HCT116 (cell line): ENCODE measurements around the gene TIPARP. TPM values are rescaled to one million over a fixed set of nuclear protein-coding genes. Genes with fewer than 3 reads are reported as not detected.

ENCODE experiments used
- ATAC-seq: fragments of 200-7000 bp; cut with Tn5 transposase; 2 replicates; pipeline ENCODE4 v1.9.1; 2020; ENCODE audit warnings: mild to moderate bottlenecking, moderate library complexity
- BruUV-seq: library from RNA; stranded (reverse); fragments of 400-500 nt; replicated peaks from 2 replicates; lab custom pipeline; 2021; lab: Mats Ljungman, UMichigan
- CTCF ChIA-PET: fragments of 300-600 bp; sonication (Branson Sonifier 250); formaldehyde crosslinking; loops from one replicate; lab custom pipeline; 2021; ENCODE audit warnings: antibody characterized with exemption; lab: Charles Lee
- POLR2A ChIA-PET: fragments of 300-600, 350-600 bp; sonication (Branson Sonifier 250); formaldehyde crosslinking; loops from one replicate; lab custom pipeline; 2021; ENCODE audit warnings: antibody characterized with exemption; lab: Charles Lee
- RAD21 ChIA-PET, 2 experiments: fragments of 300-600 bp; sonication (Branson Sonifier 250); formaldehyde crosslinking; loops; one replicate each; lab custom pipeline; 2023; ENCODE audit warnings: low total read pairs in 2 of 2; ENCODE audit not compliant: uncharacterized antibody in 2 of 2, unreplicated experiment in 2 of 2, low non-redundant PET in 1 of 2; lab: Charles Lee
- DNase-seq: peaks from one replicate; pipeline ENCODE4 v3.0.0-alpha.2; 2010; ENCODE audit warnings: low read depth, low spot score
- H2AFZ ChIP-seq: fragments of 200-600 bp; shearing (Covaris generic), sonication (generic); 2 replicates; pipeline ENCODE4 v1.6.1; 2017; ENCODE audit warnings: low read depth, mixed run types, mixed read lengths, antibody characterized with exemption, low read length; ENCODE audit not compliant: poor library complexity, severe bottlenecking
- H3K27ac ChIP-seq: 2 replicates; pipeline ENCODE4 v1.5.1; 2012; ENCODE audit warnings: low read depth, low read length
- H3K27me3 ChIP-seq: fragments of 200-600 bp; sonication (generic); 2 replicates; pipeline ENCODE4 v1.6.1; 2016; ENCODE audit warnings: mixed run types, low read length, mixed read lengths; ENCODE audit not compliant: insufficient read depth
- H3K36me3 ChIP-seq, 2 experiments: fragments of 200-500 bp in 1 of 2; fragments of 200-600 bp in 1 of 2; sonication (Bioruptor generic) in 1 of 2; sonication (generic) in 1 of 2; 2 replicates each; pipeline versions ENCODE4 v1.5.1 to v1.6.1; 2014 to 2016; ENCODE audit warnings: low read length in 2 of 2, inconsistent platforms in 1 of 2, mixed read lengths in 1 of 2, mixed run types in 1 of 2; ENCODE audit not compliant: insufficient read depth in 2 of 2, control insufficient read depth in 1 of 2
- H3K4me1 ChIP-seq, 2 experiments: fragments of 200-600 bp in 1 of 2; sonication (generic) in 1 of 2; 2 replicates each; pipeline versions ENCODE4 v1.5.1 to v1.6.1; 2012 to 2017; ENCODE audit warnings: low read length in 2 of 2, inconsistent platforms in 1 of 2, mild to moderate bottlenecking in 1 of 2, mixed read lengths in 1 of 2, mixed run types in 1 of 2, moderate library complexity in 1 of 2; ENCODE audit not compliant: insufficient read depth in 2 of 2, control insufficient read depth in 1 of 2
- H3K4me2 ChIP-seq: fragments of 200-600 bp; sonication (generic); 2 replicates; pipeline ENCODE4 v1.6.1; 2017; ENCODE audit warnings: mixed run types, low read length, mixed read lengths
- H3K4me3 ChIP-seq, 2 experiments: fragments of 200-600 bp in 1 of 2; sonication (generic) in 1 of 2; replicated peaks in 1 of 2; 2 replicates each; pipeline ENCODE4 v1.5.1; 2011 to 2016; ENCODE audit warnings: low read length in 2 of 2, control low read depth in 1 of 2, low read depth in 1 of 2, mild to moderate bottlenecking in 1 of 2, mixed read lengths in 1 of 2, mixed run types in 1 of 2
- H3K79me2 ChIP-seq: fragments of 200-600 bp; sonication (generic); 2 replicates; pipeline ENCODE4 v1.6.1; 2017; ENCODE audit warnings: mild to moderate bottlenecking, mixed run types, low read length, moderate library complexity, mixed read lengths; ENCODE audit not compliant: insufficient read depth
- H3K9ac ChIP-seq: fragments of 200-600 bp; sonication (generic); 2 replicates; pipeline ENCODE4 v1.6.1; 2016; ENCODE audit warnings: low read length, mixed read lengths
- H3K9me2 ChIP-seq: fragments of 200-600 bp; sonication (generic), shearing (Covaris generic); 2 replicates; pipeline ENCODE4 v1.6.1; 2017; ENCODE audit warnings: mixed run types, mild to moderate bottlenecking, moderate library complexity; ENCODE audit not compliant: insufficient read depth
- H3K9me3 ChIP-seq, 2 experiments: fragments of 200-500 bp in 1 of 2; fragments of 200-600 bp in 1 of 2; sonication (Bioruptor generic) in 1 of 2; sonication (generic) in 1 of 2; 2 replicates each; pipeline ENCODE4 v1.6.1; 2014 to 2017; ENCODE audit warnings: low read length in 2 of 2, mixed read lengths in 2 of 2, inconsistent platforms in 1 of 2, low read depth in 1 of 2, mild to moderate bottlenecking in 1 of 2, mixed run types in 1 of 2, moderate library complexity in 1 of 2; ENCODE audit not compliant: control insufficient read depth in 1 of 2, insufficient read depth in 1 of 2
- H4K20me1 ChIP-seq: fragments of 200-600 bp; sonication (generic), shearing (Covaris generic); 2 replicates; pipeline ENCODE4 v1.6.1; 2017; ENCODE audit warnings: mixed run types, mild to moderate bottlenecking, moderate library complexity; ENCODE audit not compliant: insufficient read depth
- ATF3 ChIP-seq: IDR thresholded peaks from 2 replicates; pipeline ENCODE4 v1.6.1; 2012
- CBX3 ChIP-seq: IDR thresholded peaks from 2 replicates; pipeline ENCODE4 v1.6.1; 2012; ENCODE audit warnings: low read depth
- EGR1 ChIP-seq: IDR thresholded peaks from 2 replicates; pipeline ENCODE4 v1.6.1; 2012; ENCODE audit warnings: low read depth
- ELF1 ChIP-seq: IDR thresholded peaks from 2 replicates; pipeline ENCODE4 v1.6.1; 2012; ENCODE audit warnings: low read depth, borderline replicate concordance
- EZH2phosphoT487 ChIP-seq: fragments of 200-600 bp; IDR thresholded peaks from 2 replicates; pipeline ENCODE4 v1.6.1; 2018; ENCODE audit warnings: antibody characterized with exemption, borderline replicate concordance
- JUND ChIP-seq: IDR thresholded peaks from 2 replicates; pipeline ENCODE4 v1.6.1; 2012
- POLR2A ChIP-seq: IDR thresholded peaks from 2 replicates; pipeline ENCODE4 v1.7.0; 2011; ENCODE audit warnings: borderline replicate concordance; ENCODE audit not compliant: insufficient read depth, insufficient read length; ENCODE audit errors: extremely low read depth
- POLR2AphosphoS5 ChIP-seq: IDR thresholded peaks from 2 replicates; pipeline ENCODE4 v1.6.1; 2011; ENCODE audit warnings: mild to moderate bottlenecking, low read depth, low read length, moderate library complexity
- RAD21 ChIP-seq: IDR thresholded peaks from 2 replicates; pipeline ENCODE4 v1.6.1; 2012; ENCODE audit warnings: low read depth, mild to moderate bottlenecking
- SIN3A ChIP-seq: IDR thresholded peaks from 2 replicates; pipeline ENCODE4 v1.6.1; 2012; ENCODE audit warnings: low read depth
- SP1 ChIP-seq: IDR thresholded peaks from 2 replicates; pipeline ENCODE4 v1.6.1; 2012; ENCODE audit warnings: low read depth
- SRF ChIP-seq: IDR thresholded peaks from 2 replicates; pipeline ENCODE4 v1.6.1; 2012; ENCODE audit warnings: low read depth
- TCF7L2 ChIP-seq: IDR thresholded peaks from 2 replicates; pipeline ENCODE4 v1.7.0; 2011; ENCODE audit warnings: borderline replicate concordance, inconsistent platforms; ENCODE audit not compliant: insufficient read depth, insufficient read length; ENCODE audit errors: extremely low read depth
- YY1 ChIP-seq: IDR thresholded peaks from 2 replicates; pipeline ENCODE4 v1.6.1; 2011; ENCODE audit warnings: low read length, low read depth, moderate library complexity, mild to moderate bottlenecking; ENCODE audit not compliant: insufficient replicate concordance; ENCODE audit errors: extremely low read depth
- ZFX ChIP-seq: fragments of 450-650 bp; IDR thresholded peaks from 2 replicates; pipeline ENCODE4 v1.6.1; 2017
- ZNF274 ChIP-seq: fragments of 200-500 bp; sonication (Bioruptor generic); IDR thresholded peaks from 2 replicates; pipeline ENCODE4 v1.6.1; 2014; ENCODE audit warnings: mild to moderate bottlenecking, low read depth, low read length, inconsistent platforms
- intact Hi-C: fragments of 100-400 bp; cut with micrococcal nuclease; formaldehyde crosslinking; loops from 2 replicates; pipeline ENCODE4 v1.10.0; 2022
- total RNA-seq: library from RNA; stranded (reverse); gene quantifications from one replicate; pipeline ENCODE4 v1.2.1, GENCODE V29; 2021; ENCODE audit not compliant: unreplicated experiment
- TF ChIP-seq, protein P1 (sequence below): IDR thresholded peaks from 2 replicates; pipeline ENCODE4 v1.6.1; 2012
- TF ChIP-seq, protein P2 (sequence below): IDR thresholded peaks from 2 replicates; pipeline ENCODE4 v1.6.1; 2012; ENCODE audit warnings: low read depth
- TF ChIP-seq, protein P3 (sequence below): IDR thresholded peaks from 2 replicates; pipeline ENCODE4 v1.6.1; 2011; ENCODE audit warnings: mild to moderate bottlenecking, low read length, moderate library complexity; ENCODE audit not compliant: insufficient replicate concordance; ENCODE audit errors: extremely low read depth

TIPARP gene
- total RNA-seq, 1 experiment from 2014 or later, result 51.3 TPM

- no TSS peak for BruUV-seq
- H3K9me2 ChIP-seq, result no peaks in the 10 kb centered on the region; the same call in 1 of the 2 replicates
- no peaks in the 10 kb centered on the region for H3K27me3 ChIP-seq
- H4K20me1 ChIP-seq, result no peaks in the 10 kb centered on the region
- no peaks in the 10 kb centered on the region for H3K79me2 ChIP-seq
- H3K27ac ChIP-seq, result no peak overlapping the region
- intact Hi-C loops, result no loop called here
- no peaks in the 10 kb centered on the region for H3K9me3 ChIP-seq
- H3K9ac ChIP-seq, result no peak overlapping the region
- RAD21 ChIA-PET, result no interaction called here
- POLR2A ChIA-PET, result interaction anchor here (0.8 kb wide), 1 partner anchor 16 kb away, joined by 3 read pairs; no protein-coding TSS in a partner anchor
- H3K36me3 ChIP-seq, result no peaks in the 10 kb centered on the region
- no peaks in the 10 kb centered on the region for H3K4me1 ChIP-seq
- TF ChIP-seq, protein P1, sequence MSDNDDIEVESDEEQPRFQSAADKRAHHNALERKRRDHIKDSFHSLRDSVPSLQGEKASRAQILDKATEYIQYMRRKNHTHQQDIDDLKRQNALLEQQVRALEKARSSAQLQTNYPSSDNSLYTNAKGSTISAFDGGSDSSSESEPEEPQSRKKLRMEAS, result no peak
- TF ChIP-seq ZNF274 (no peak), RAD21 (no peak), SP1 (no peak), SRF (no peak), POLR2A (no peak), ATF3 (no peak), TCF7L2 (no peak), SIN3A (no peak), ZFX (no peak), EGR1 (no peak), ELF1 (no peak), JUND (no peak), POLR2AphosphoS5 (no peak), CBX3 (no peak), YY1 (no peak), EZH2phosphoT487 (no peak)
- TF ChIP-seq, protein P2, sequence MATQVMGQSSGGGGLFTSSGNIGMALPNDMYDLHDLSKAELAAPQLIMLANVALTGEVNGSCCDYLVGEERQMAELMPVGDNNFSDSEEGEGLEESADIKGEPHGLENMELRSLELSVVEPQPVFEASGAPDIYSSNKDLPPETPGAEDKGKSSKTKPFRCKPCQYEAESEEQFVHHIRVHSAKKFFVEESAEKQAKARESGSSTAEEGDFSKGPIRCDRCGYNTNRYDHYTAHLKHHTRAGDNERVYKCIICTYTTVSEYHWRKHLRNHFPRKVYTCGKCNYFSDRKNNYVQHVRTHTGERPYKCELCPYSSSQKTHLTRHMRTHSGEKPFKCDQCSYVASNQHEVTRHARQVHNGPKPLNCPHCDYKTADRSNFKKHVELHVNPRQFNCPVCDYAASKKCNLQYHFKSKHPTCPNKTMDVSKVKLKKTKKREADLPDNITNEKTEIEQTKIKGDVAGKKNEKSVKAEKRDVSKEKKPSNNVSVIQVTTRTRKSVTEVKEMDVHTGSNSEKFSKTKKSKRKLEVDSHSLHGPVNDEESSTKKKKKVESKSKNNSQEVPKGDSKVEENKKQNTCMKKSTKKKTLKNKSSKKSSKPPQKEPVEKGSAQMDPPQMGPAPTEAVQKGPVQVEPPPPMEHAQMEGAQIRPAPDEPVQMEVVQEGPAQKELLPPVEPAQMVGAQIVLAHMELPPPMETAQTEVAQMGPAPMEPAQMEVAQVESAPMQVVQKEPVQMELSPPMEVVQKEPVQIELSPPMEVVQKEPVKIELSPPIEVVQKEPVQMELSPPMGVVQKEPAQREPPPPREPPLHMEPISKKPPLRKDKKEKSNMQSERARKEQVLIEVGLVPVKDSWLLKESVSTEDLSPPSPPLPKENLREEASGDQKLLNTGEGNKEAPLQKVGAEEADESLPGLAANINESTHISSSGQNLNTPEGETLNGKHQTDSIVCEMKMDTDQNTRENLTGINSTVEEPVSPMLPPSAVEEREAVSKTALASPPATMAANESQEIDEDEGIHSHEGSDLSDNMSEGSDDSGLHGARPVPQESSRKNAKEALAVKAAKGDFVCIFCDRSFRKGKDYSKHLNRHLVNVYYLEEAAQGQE, result no peak
- TF ChIP-seq, protein P3, sequence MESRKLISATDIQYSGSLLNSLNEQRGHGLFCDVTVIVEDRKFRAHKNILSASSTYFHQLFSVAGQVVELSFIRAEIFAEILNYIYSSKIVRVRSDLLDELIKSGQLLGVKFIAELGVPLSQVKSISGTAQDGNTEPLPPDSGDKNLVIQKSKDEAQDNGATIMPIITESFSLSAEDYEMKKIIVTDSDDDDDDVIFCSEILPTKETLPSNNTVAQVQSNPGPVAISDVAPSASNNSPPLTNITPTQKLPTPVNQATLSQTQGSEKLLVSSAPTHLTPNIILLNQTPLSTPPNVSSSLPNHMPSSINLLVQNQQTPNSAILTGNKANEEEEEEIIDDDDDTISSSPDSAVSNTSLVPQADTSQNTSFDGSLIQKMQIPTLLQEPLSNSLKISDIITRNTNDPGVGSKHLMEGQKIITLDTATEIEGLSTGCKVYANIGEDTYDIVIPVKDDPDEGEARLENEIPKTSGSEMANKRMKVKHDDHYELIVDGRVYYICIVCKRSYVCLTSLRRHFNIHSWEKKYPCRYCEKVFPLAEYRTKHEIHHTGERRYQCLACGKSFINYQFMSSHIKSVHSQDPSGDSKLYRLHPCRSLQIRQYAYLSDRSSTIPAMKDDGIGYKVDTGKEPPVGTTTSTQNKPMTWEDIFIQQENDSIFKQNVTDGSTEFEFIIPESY, result no peak
- H3K4me2 ChIP-seq, result no peak overlapping the region
- CTCF ChIA-PET, result interaction anchor here (1.2 kb wide), 1 partner anchor 15 kb away, joined by 3 read pairs; no protein-coding TSS in a partner anchor
- ATAC-seq, result no peak
- no peak overlapping the region for H2AFZ ChIP-seq
- H3K4me3 ChIP-seq, result no peak overlapping the region
- DNase-seq, result no peak
Observed at GRCh38 chr3:156658732-156659090, 15.7 kb upstream of the TIPARP start.
